WTC11 (cell line): ENCODE data around the gene KLHL29. TPM values are rescaled to one million over a fixed set of nuclear protein-coding genes. Genes with fewer than 3 reads are reported as not detected.

Experiments used
- ATAC-seq: fragments of 200-7000 bp; cut with Tn5 transposase; 2 replicates; pipeline ENCODE4 v1.10.0; 2021; ENCODE audit warnings: mild to moderate bottlenecking, moderate library complexity
- CTCF ChIA-PET: fragments of 300-600 bp; sonication (Branson Sonifier 250); formaldehyde crosslinking; loops from one replicate; lab custom pipeline; 2021; ENCODE audit warnings: antibody characterized with exemption; lab: Charles Lee
- POLR2A ChIA-PET: fragments of 350-600 bp; sonication (Branson Sonifier 250); formaldehyde crosslinking; loops from one replicate; lab custom pipeline; 2021; ENCODE audit warnings: antibody characterized with exemption; lab: Charles Lee
- DNase-seq: peaks from one replicate; pipeline ENCODE4 v3.0.0; 2021; ENCODE audit warnings: low spot score
- H3K27ac Mint-ChIP-seq: 2 replicates; pipeline ENCODE4 v1.8.0; 2021; ENCODE audit warnings: mixed read lengths
- H3K27me3 Mint-ChIP-seq: 2 replicates; pipeline ENCODE4 v1.8.0; 2021; ENCODE audit warnings: low read depth, mild to moderate bottlenecking, moderate library complexity, mixed read lengths
- H3K36me3 Mint-ChIP-seq: 2 replicates; pipeline ENCODE4 v1.8.0; 2021; ENCODE audit warnings: mixed read lengths
- H3K4me1 Mint-ChIP-seq: 2 replicates; pipeline ENCODE4 v1.8.0; 2022; ENCODE audit warnings: mixed read lengths
- H3K4me3 Mint-ChIP-seq: 2 replicates; pipeline ENCODE4 v1.8.0; 2021; ENCODE audit warnings: mild to moderate bottlenecking, moderate library complexity, mixed read lengths
- H3K9me3 Mint-ChIP-seq: 2 replicates; pipeline ENCODE4 v1.8.0; 2021; ENCODE audit warnings: mixed read lengths
- ATF1 ChIP-seq: sonication (generic); formaldehyde crosslinking; IDR thresholded peaks from 2 replicates; pipeline ENCODE4 v1.8.1; 2023; ENCODE audit warnings: mild to moderate bottlenecking, moderate library complexity, missing genetic modification reagents
- ERG ChIP-seq: fragments of 250-450 bp; sonication (Bioruptor Pico); IDR thresholded peaks from 2 replicates; pipeline ENCODE4 v1.8.0; 2021; ENCODE audit warnings: mild to moderate bottlenecking
- FOXJ3 ChIP-seq: sonication (generic); formaldehyde crosslinking; IDR thresholded peaks from 2 replicates; pipeline ENCODE4 v1.9.0; 2021; ENCODE audit warnings: missing genetic modification reagents, mild to moderate bottlenecking, borderline replicate concordance
- HMGA2 ChIP-seq: fragments of 250-450 bp; sonication (Bioruptor Pico); IDR thresholded peaks from 2 replicates; pipeline ENCODE4 v1.4.0; 2021; ENCODE audit warnings: mild to moderate bottlenecking, moderate library complexity
- MXD4 ChIP-seq: fragments of 250-450 bp; sonication (Bioruptor Pico); IDR thresholded peaks from 2 replicates; pipeline ENCODE4 v1.8.0; 2021; ENCODE audit warnings: mild to moderate bottlenecking, moderate library complexity, borderline replicate concordance
- NR1H2 ChIP-seq: sonication (generic); formaldehyde crosslinking; IDR thresholded peaks from 2 replicates; pipeline ENCODE4 v1.9.0; 2021; ENCODE audit warnings: mild to moderate bottlenecking, moderate library complexity, missing genetic modification reagents
- PRRX2 ChIP-seq: fragments of 250-450 bp; sonication (Bioruptor Pico); IDR thresholded peaks from 2 replicates; pipeline ENCODE4 v1.8.0; 2021; ENCODE audit warnings: mild to moderate bottlenecking
- ZNF219 ChIP-seq: sonication (generic); formaldehyde crosslinking; IDR thresholded peaks from 2 replicates; pipeline ENCODE4 v1.8.0; 2023; ENCODE audit warnings: missing genetic modification reagents, mild to moderate bottlenecking, borderline replicate concordance
- ZNF396 ChIP-seq: fragments of 250-450 bp; sonication (Bioruptor Pico); IDR thresholded peaks from 2 replicates; pipeline ENCODE4 v1.8.0; 2021; ENCODE audit warnings: mild to moderate bottlenecking, moderate library complexity, borderline replicate concordance
- total RNA-seq: library from RNA; stranded (reverse); gene quantifications from 3 replicates; pipeline ENCODE4 v1.2.3, GENCODE V29; 2021
- TF ChIP-seq, protein P1 (sequence below): fragments of 250-450 bp; sonication (Bioruptor Pico); IDR thresholded peaks from 2 replicates; pipeline ENCODE4 v2.1.2; 2022; ENCODE audit warnings: mild to moderate bottlenecking, moderate library complexity
- TF ChIP-seq, protein P2 (sequence below): fragments of 200-600 bp; IDR thresholded peaks from 2 replicates; pipeline ENCODE4 v1.8.0; 2022; ENCODE audit warnings: antibody characterized with exemption
- TF ChIP-seq, protein P3 (sequence below): sonication (generic); formaldehyde crosslinking; IDR thresholded peaks from 2 replicates; pipeline ENCODE4 v1.8.0; 2023; ENCODE audit warnings: missing genetic modification reagents, mild to moderate bottlenecking, borderline replicate concordance
- TF ChIP-seq, protein P4 (sequence below): sonication (generic); formaldehyde crosslinking; IDR thresholded peaks from 2 replicates; pipeline ENCODE4 v1.8.0; 2022; ENCODE audit warnings: mild to moderate bottlenecking, missing genetic modification reagents

KLHL29 gene
- total RNA-seq, 1 experiment from 2014 or later, result 7.1 TPM

DNA sequence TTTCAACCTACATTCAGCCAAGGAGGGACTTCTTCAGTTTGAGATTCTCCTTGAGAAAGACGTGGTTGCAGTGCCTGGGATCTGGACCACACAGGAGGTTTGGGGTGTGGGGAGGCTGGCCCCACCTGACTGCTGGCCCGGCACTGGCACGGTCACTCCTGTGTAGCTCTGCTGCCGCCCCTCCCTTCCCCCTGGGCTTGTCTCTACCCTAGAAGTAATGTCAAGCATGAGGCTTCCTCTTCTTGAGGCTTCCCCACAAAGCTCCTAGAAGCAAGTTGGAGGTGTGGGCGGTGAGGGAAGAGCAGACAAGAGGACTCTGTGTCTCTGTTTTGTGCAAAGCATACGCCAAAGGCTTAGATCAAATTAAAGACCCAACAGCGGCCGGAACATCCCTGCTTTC is 8.7 kb downstream of the KLHL29 start:
- Mint-ChIP-seq H3K9me3 (no peaks in the 10 kb centered on the region), H3K4me3 (no peak overlapping the region), H3K27ac (no peak overlapping the region), H3K36me3 (no peaks in the 10 kb centered on the region), H3K4me1 (peaks cover 55% of the 10 kb centered on the region), H3K27me3 (peaks cover 5% of the 10 kb centered on the region)
- no peak for TF ChIP-seq MXD4 (CRISPR knock-in tag)
- TF ChIP-seq ZNF396 (CRISPR knock-in tag), result no peak
- TF ChIP-seq, protein P1, sequence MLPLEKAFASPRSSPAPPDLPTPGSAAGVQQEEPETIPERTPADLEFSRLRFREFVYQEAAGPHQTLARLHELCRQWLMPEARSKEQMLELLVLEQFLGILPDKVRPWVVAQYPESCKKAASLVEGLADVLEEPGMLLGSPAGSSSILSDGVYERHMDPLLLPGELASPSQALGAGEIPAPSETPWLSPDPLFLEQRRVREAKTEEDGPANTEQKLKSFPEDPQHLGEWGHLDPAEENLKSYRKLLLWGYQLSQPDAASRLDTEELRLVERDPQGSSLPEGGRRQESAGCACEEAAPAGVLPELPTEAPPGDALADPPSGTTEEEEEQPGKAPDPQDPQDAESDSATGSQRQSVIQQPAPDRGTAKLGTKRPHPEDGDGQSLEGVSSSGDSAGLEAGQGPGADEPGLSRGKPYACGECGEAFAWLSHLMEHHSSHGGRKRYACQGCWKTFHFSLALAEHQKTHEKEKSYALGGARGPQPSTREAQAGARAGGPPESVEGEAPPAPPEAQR (CRISPR knock-in tag), result no peak
- DNase-seq, result no peak
- CTCF ChIA-PET, result interaction anchor here (1.1 kb wide), 1 partner anchor 9 kb away, joined by 4 read pairs; the partner anchor contains the start of gene KLHL29
- peak; percentile 26; the same call in 1 of the 2 replicates for ATAC-seq
- POLR2A ChIA-PET, result no interaction called here

DNA sequence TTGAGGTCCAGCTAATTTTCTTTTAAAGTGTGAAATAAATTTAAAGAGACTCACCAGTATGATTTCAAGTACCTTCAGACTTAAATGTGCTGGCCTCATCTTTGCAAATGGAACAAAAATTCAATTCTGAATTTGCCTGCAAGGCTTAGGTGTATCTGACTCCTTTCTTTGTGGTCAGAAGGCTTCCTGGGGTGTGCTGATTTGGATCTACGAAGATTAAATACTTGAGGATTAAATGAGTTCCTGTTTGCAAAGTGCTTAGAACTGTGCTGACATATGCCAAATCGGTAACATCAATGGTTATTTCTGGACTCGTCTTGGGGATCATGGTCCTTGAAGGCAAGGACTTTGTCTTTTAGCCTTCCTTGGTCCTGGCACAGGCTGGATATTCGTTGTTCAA is 9.7 kb downstream of the KLHL29 start:
- POLR2A ChIA-PET, result no interaction called here
- CTCF ChIA-PET, result no interaction called here
- H3K4me1 Mint-ChIP-seq, result peaks cover 50% of the 10 kb centered on the region

More for the DNA sequence above, 9.7 kb downstream of the KLHL29 start:
- Mint-ChIP-seq H3K27ac (0 out of 2 replicates have a peak overlapping the region, but pooled peaks have one; percentile 16), H3K36me3 (no peaks in the 10 kb centered on the region), H3K9me3 (no peaks in the 10 kb centered on the region), H3K4me3 (no peak overlapping the region), H3K27me3 (no peaks in the 10 kb centered on the region)
- TF ChIP-seq PRRX2, result no peak
- TF ChIP-seq, protein P2, sequence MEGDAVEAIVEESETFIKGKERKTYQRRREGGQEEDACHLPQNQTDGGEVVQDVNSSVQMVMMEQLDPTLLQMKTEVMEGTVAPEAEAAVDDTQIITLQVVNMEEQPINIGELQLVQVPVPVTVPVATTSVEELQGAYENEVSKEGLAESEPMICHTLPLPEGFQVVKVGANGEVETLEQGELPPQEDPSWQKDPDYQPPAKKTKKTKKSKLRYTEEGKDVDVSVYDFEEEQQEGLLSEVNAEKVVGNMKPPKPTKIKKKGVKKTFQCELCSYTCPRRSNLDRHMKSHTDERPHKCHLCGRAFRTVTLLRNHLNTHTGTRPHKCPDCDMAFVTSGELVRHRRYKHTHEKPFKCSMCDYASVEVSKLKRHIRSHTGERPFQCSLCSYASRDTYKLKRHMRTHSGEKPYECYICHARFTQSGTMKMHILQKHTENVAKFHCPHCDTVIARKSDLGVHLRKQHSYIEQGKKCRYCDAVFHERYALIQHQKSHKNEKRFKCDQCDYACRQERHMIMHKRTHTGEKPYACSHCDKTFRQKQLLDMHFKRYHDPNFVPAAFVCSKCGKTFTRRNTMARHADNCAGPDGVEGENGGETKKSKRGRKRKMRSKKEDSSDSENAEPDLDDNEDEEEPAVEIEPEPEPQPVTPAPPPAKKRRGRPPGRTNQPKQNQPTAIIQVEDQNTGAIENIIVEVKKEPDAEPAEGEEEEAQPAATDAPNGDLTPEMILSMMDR, result no peak
- TF ChIP-seq ZNF219 (CRISPR knock-in tag), result no peak
- TF ChIP-seq ATF1 (CRISPR knock-in tag), result no peak
- TF ChIP-seq, protein P3, sequence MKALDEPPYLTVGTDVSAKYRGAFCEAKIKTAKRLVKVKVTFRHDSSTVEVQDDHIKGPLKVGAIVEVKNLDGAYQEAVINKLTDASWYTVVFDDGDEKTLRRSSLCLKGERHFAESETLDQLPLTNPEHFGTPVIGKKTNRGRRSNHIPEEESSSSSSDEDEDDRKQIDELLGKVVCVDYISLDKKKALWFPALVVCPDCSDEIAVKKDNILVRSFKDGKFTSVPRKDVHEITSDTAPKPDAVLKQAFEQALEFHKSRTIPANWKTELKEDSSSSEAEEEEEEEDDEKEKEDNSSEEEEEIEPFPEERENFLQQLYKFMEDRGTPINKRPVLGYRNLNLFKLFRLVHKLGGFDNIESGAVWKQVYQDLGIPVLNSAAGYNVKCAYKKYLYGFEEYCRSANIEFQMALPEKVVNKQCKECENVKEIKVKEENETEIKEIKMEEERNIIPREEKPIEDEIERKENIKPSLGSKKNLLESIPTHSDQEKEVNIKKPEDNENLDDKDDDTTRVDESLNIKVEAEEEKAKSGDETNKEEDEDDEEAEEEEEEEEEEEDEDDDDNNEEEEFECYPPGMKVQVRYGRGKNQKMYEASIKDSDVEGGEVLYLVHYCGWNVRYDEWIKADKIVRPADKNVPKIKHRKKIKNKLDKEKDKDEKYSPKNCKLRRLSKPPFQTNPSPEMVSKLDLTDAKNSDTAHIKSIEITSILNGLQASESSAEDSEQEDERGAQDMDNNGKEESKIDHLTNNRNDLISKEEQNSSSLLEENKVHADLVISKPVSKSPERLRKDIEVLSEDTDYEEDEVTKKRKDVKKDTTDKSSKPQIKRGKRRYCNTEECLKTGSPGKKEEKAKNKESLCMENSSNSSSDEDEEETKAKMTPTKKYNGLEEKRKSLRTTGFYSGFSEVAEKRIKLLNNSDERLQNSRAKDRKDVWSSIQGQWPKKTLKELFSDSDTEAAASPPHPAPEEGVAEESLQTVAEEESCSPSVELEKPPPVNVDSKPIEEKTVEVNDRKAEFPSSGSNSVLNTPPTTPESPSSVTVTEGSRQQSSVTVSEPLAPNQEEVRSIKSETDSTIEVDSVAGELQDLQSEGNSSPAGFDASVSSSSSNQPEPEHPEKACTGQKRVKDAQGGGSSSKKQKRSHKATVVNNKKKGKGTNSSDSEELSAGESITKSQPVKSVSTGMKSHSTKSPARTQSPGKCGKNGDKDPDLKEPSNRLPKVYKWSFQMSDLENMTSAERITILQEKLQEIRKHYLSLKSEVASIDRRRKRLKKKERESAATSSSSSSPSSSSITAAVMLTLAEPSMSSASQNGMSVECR, result no peak
- TF ChIP-seq HMGA2 (CRISPR knock-in tag), result no peak
- TF ChIP-seq NR1H2 (CRISPR knock-in tag), result no peak
- TF ChIP-seq, protein P4, sequence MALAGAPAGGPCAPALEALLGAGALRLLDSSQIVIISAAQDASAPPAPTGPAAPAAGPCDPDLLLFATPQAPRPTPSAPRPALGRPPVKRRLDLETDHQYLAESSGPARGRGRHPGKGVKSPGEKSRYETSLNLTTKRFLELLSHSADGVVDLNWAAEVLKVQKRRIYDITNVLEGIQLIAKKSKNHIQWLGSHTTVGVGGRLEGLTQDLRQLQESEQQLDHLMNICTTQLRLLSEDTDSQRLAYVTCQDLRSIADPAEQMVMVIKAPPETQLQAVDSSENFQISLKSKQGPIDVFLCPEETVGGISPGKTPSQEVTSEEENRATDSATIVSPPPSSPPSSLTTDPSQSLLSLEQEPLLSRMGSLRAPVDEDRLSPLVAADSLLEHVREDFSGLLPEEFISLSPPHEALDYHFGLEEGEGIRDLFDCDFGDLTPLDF (CRISPR knock-in tag), result no peak
- TF ChIP-seq ERG (CRISPR knock-in tag), result no peak
- no peak for TF ChIP-seq FOXJ3 (CRISPR knock-in tag)
- ATAC-seq, result no peak
- DNase-seq, result no peak
